DOHH2 (cell line): ENCODE data around the gene SCGB3A1.

Experiments used
- EZH2phosphoT487 ChIP-seq: fragments of 200-600 bp; sonication (generic); IDR thresholded peaks from 2 replicates; pipeline ENCODE4 v1.6.1; 2017; ENCODE audit warnings: borderline replicate concordance, mild to moderate bottlenecking, antibody characterized with exemption, low read length, moderate library complexity, mixed read lengths
- TF ChIP-seq, protein P1 (sequence below): fragments of 200-600 bp; sonication (generic); IDR thresholded peaks from one replicate; pipeline ENCODE4 v1.5.1; 2014; ENCODE audit warnings: antibody characterized with exemption, mild to moderate bottlenecking, low read depth, low read length; ENCODE audit not compliant: poor library complexity, severe bottlenecking

DNA sequence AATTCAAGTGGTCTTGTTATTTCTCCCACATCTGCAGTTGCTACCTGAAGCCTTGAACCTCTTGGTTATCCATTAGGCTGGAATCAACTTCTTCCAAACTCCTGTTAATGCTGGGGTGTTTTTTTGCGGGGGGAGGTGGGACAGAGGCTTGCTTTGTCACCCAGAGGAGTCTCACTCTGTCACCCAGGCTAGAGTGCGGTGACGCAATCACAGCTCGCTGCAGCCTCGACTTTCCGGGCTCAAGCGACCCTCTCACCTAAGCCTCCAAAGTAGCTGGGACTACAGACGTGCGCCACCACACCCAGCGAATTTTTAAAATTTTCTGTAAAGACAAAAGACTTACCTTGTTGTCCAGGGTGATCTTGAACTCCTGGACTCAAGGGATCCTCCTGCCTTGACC is 4.4 kb downstream of the SCGB3A1 start:
- TF ChIP-seq, protein P1, sequence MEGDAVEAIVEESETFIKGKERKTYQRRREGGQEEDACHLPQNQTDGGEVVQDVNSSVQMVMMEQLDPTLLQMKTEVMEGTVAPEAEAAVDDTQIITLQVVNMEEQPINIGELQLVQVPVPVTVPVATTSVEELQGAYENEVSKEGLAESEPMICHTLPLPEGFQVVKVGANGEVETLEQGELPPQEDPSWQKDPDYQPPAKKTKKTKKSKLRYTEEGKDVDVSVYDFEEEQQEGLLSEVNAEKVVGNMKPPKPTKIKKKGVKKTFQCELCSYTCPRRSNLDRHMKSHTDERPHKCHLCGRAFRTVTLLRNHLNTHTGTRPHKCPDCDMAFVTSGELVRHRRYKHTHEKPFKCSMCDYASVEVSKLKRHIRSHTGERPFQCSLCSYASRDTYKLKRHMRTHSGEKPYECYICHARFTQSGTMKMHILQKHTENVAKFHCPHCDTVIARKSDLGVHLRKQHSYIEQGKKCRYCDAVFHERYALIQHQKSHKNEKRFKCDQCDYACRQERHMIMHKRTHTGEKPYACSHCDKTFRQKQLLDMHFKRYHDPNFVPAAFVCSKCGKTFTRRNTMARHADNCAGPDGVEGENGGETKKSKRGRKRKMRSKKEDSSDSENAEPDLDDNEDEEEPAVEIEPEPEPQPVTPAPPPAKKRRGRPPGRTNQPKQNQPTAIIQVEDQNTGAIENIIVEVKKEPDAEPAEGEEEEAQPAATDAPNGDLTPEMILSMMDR: no peak
- no peak for TF ChIP-seq EZH2phosphoT487
